OCI-LY3 (cell line): Measurements from ENCODE around the gene TFE3.

Experiments
- H2AFZ ChIP-seq: fragments of 200-600, 300-600 bp; shearing (Covaris generic); 2 replicates; pipeline ENCODE4 v1.6.0; 2014; ENCODE audit warnings: antibody characterized with exemption, low read depth, low read length
- H3K27ac ChIP-seq: fragments of 200-600, 300-600 bp; sonication (generic); 2 replicates; pipeline ENCODE4 v1.5.1; 2014; ENCODE audit warnings: mild to moderate bottlenecking, low read length, moderate library complexity, mixed read lengths
- H3K27me3 ChIP-seq: fragments of 200-600, 300-600 bp; sonication (generic); 2 replicates; pipeline ENCODE4 v1.6.1; 2014; ENCODE audit warnings: low read depth, low read length, mixed read lengths
- H3K36me3 ChIP-seq: fragments of 200-600, 300-600 bp; sonication (generic); replicated peaks from 2 replicates; pipeline ENCODE3; 2014; ENCODE audit warnings: low read depth, low read length, mixed read lengths
- H3K4me1 ChIP-seq: fragments of 300-600, 200-600 bp; sonication (generic); 2 replicates; pipeline ENCODE4 v1.6.1; 2014; ENCODE audit warnings: low read length, mixed read lengths
- H3K4me2 ChIP-seq: fragments of 200-600, 300-600 bp; sonication (generic); 2 replicates; pipeline ENCODE4 v1.6.1; 2014; ENCODE audit warnings: low read length, mixed read lengths
- H3K4me3 ChIP-seq: fragments of 300-600, 200-600 bp; sonication (generic); 2 replicates; pipeline ENCODE4 v1.5.1; 2014; ENCODE audit warnings: antibody characterized with exemption, mild to moderate bottlenecking, low read length, moderate library complexity
- H3K79me2 ChIP-seq: fragments of 300-600, 200-600 bp; shearing (Covaris generic); 2 replicates; pipeline ENCODE4 v1.6.1; 2014; ENCODE audit warnings: mild to moderate bottlenecking, low read length, mixed read lengths
- H3K9ac ChIP-seq: fragments of 300-600, 200-600 bp; shearing (Covaris generic); 2 replicates; pipeline ENCODE4 v1.6.0; 2014; ENCODE audit warnings: mild to moderate bottlenecking, low read length, moderate library complexity
- H3K9me3 ChIP-seq: fragments of 200-600, 300-600 bp; shearing (Covaris generic); 2 replicates; pipeline ENCODE4 v1.6.1; 2014; ENCODE audit warnings: low read length, mixed read lengths; ENCODE audit not compliant: insufficient read depth
- H4K20me1 ChIP-seq: fragments of 200-600, 300-600 bp; sonication (generic); 2 replicates; pipeline ENCODE4 v1.6.1; 2016; ENCODE audit warnings: low read length, mixed read lengths; ENCODE audit not compliant: insufficient read depth
- CTCF ChIP-seq: fragments of 200-600, 300-600 bp; sonication (generic); IDR thresholded peaks from 2 replicates; pipeline ENCODE4 v1.5.1; 2014; ENCODE audit warnings: antibody characterized with exemption, low read length, low read depth
- EZH2phosphoT487 ChIP-seq: fragments of 200-600 bp; shearing (Covaris generic); IDR thresholded peaks from 2 replicates; pipeline ENCODE4 v1.6.1; 2018; ENCODE audit warnings: antibody characterized with exemption, mixed run types, low read depth

The TFE3 gene

GRCh38 chrX:49043220-49043986, at the start of gene TFE3:
TSS of gene TFE3 (minus strand) at chrX:49043357. CDS start at chrX:49043226, 131 bp downstream.
- Histone ChIP-seq H3K27ac (peak within 1 kb of the TSS; percentile 76), H3K4me3 (peak within 1 kb of the TSS; percentile 98), H3K4me1 (peaks cover 26% of the 10 kb centered on the region), H3K4me2 (peak within 1 kb of the TSS; percentile 99), H3K79me2 (peaks cover 25% of the 10 kb centered on the region), H4K20me1 (no peaks in the 10 kb centered on the region), H3K9me3 (no peaks in the 10 kb centered on the region), H3K27me3 (no peaks in the 10 kb centered on the region), H2AFZ (peak within 1 kb of the TSS; percentile 94), H3K36me3 (peaks cover 9% of the 10 kb centered on the region), H3K9ac (peak within 1 kb of the TSS; percentile 97)
- peak; percentile 62 for TF ChIP-seq CTCF
- no peak for TF ChIP-seq EZH2phosphoT487

GRCh38 chrX:49089553-49089952, 46.4 kb upstream of the TFE3 start:
- H2AFZ ChIP-seq: no peak overlapping the region
- no peaks in the 10 kb centered on the region for H3K4me1 ChIP-seq
- H3K4me3 ChIP-seq: no peak overlapping the region
- no peak overlapping the region for H3K4me2 ChIP-seq
- TF ChIP-seq EZH2phosphoT487: no peak
- no peak for TF ChIP-seq CTCF
- no peak overlapping the region for H3K9ac ChIP-seq
- no peaks in the 10 kb centered on the region for H4K20me1 ChIP-seq
- no peak overlapping the region for H3K27ac ChIP-seq
- H3K9me3 ChIP-seq: no peaks in the 10 kb centered on the region
- H3K36me3 ChIP-seq: no peaks in the 10 kb centered on the region
- H3K27me3 ChIP-seq: no peaks in the 10 kb centered on the region
- no peaks in the 10 kb centered on the region for H3K79me2 ChIP-seq

GRCh38 chrX:49082271-49082871, 39.2 kb upstream of the TFE3 start:
- Histone ChIP-seq H3K9me3 (no peaks in the 10 kb centered on the region), H2AFZ (no peak overlapping the region), H3K9ac (no peak overlapping the region), H4K20me1 (no peaks in the 10 kb centered on the region), H3K4me2 (no peak overlapping the region), H3K79me2 (no peaks in the 10 kb centered on the region), H3K27me3 (no peaks in the 10 kb centered on the region), H3K4me3 (no peak overlapping the region), H3K36me3 (no peaks in the 10 kb centered on the region), H3K4me1 (peaks cover 7% of the 10 kb centered on the region), H3K27ac (no peak overlapping the region)
- TF ChIP-seq CTCF: no peak
- no peak for TF ChIP-seq EZH2phosphoT487

GRCh38 chrX:49079489-49080428, 36.6 kb upstream of the TFE3 start, which contains the start of gene WDR45:
TSS of gene WDR45 (minus strand) at chrX:49079887. CDS start at chrX:49078095, 1,792 bp downstream.
- Histone ChIP-seq H4K20me1 (no peaks in the 10 kb centered on the region), H3K27me3 (no peaks in the 10 kb centered on the region), H3K9me3 (no peaks in the 10 kb centered on the region), H3K9ac (peak within 1 kb of the TSS; percentile 78), H3K79me2 (no peaks in the 10 kb centered on the region), H2AFZ (peak within 1 kb of the TSS; percentile 51; the same call in 1 of the 2 replicates), H3K27ac (peak within 1 kb of the TSS; percentile 46), H3K4me1 (peaks cover 7% of the 10 kb centered on the region), H3K4me3 (peak within 1 kb of the TSS; percentile 80), H3K4me2 (peak within 1 kb of the TSS; percentile 87), H3K36me3 (no peaks in the 10 kb centered on the region)
- TF ChIP-seq EZH2phosphoT487 (no peak), CTCF (no peak)
